Measurements from ENCODE around the gene KPNB1. TPM values are rescaled to one million over a fixed set of nuclear protein-coding genes. Genes with fewer than 3 reads are reported as not detected.

The KPNB1 gene
- total and polyA plus RNA-seq, 2 experiments from 2014 or later: 59.5 to 423 TPM

DNA sequence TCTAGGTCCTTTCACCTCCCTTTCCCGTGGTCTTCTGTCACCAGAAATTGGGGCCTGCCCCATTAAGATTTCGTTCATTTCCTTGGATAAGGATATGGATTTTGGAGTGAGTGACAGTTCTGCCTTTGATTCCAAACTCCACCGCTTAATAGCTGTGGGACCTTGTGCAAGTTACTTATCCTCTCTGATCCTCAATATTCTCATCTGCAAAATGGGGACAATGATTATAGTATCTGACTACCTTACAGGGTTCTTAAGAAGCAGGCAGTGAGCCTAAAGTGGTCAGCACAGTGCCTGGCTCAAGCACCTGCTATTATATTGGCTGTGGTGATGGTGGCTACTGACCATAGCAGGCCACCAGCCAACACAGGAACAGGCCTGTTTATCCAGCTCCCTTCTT, 59.9 kb downstream of the KPNB1 start:
- Histone ChIP-seq H3F3A (ENCODE audit: insufficient read depth) (no peaks in the 10 kb centered on the region), H3K4me1 (ENCODE audit: insufficient read depth) (no peaks in the 10 kb centered on the region), H3K4me3 (no peak overlapping the region), H2AFZ (no peak overlapping the region), H3K36me3 (ENCODE audit: low read depth) (no peaks in the 10 kb centered on the region), H4K20me1 (ENCODE audit: insufficient read depth) (no peaks in the 10 kb centered on the region), H3K27me3 (replicated peaks; ENCODE audit: insufficient read depth) (peaks cover 20% of the 10 kb centered on the region; the same call in 1 of the 2 replicates), H3K9me2 (ENCODE audit: insufficient read depth) (no peaks in the 10 kb centered on the region), H3K4me2 (ENCODE audit: unreplicated experiment) (no peak overlapping the region), H3K9me3 (ENCODE audit: low read depth) (no peaks in the 10 kb centered on the region), H3K27ac (no peak overlapping the region), H3K9ac (no peak overlapping the region), H3K79me2 (ENCODE audit: insufficient read depth) (no peaks in the 10 kb centered on the region)
- DNase-seq: no peak
- 95 to 100% methylated on average over 3 of the region's 3 CpGs for WGBS, 2 experiments (ENCODE audit: low coverage in 1 of 2, low lambda C conversion rate in 2 of 2, missing lambda C conversion rate in 2 of 2)
- TF ChIP-seq EZH2 (IDR thresholded peaks at IDR 0.05; ENCODE audit: insufficient read depth, poor library complexity, severe bottlenecking): no peak
- no peak for TF ChIP-seq EZH2phosphoT487 (IDR thresholded peaks at IDR 0.05; ENCODE audit: insufficient read depth, low read depth)
- in situ Hi-C loops (cut with MboI): no loop called here

DNA sequence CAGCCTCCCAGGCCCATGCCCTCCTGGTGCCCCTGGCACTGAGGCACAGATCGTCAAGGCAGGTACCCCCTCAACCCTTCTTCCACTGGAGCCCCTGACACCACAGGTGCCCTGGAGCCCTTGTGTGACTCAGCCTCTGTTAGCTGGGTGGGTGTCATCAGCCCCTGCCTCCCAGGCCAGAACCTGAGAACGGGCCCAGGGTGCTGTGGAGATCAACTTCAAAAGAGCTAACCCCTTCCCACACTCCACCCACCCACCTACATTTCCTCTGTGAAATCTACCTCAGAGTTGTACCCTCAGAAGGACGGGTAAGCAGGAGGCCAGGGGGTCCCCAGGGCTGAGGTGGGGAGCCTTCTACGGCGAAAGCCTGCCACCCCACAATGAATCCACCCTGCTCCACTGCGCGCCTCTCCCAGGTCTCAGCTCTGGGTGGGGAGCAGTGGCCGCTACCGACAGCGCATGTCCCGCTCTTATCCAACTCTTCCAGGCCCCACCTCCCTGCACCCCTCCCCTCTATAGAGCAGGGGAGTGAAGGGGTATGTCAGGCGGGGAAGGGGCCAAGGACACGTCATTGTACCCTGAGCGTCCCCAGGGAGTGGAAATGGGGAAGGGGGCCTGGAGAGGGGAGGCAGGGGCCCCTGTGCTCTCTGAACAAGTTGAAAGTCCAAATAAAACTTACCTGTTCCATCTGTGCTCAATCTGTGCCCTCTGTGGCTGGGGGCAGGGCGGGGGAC, 61.8 kb downstream of the KPNB1 start:
- Histone ChIP-seq H2AFZ (no peak overlapping the region), H4K20me1 (ENCODE audit: insufficient read depth) (no peaks in the 10 kb centered on the region), H3K4me3 (no peak overlapping the region), H3K9me2 (ENCODE audit: insufficient read depth) (no peaks in the 10 kb centered on the region), H3K4me1 (ENCODE audit: insufficient read depth) (no peaks in the 10 kb centered on the region), H3K36me3 (ENCODE audit: low read depth) (no peaks in the 10 kb centered on the region), H3K27me3 (replicated peaks; ENCODE audit: insufficient read depth) (peaks cover 27% of the 10 kb centered on the region; the same call in 1 of the 2 replicates), H3K9ac (no peak overlapping the region), H3K79me2 (ENCODE audit: insufficient read depth) (no peaks in the 10 kb centered on the region), H3K27ac (no peak overlapping the region), H3K4me2 (ENCODE audit: unreplicated experiment) (no peak overlapping the region), H3K9me3 (ENCODE audit: low read depth) (no peaks in the 10 kb centered on the region), H3F3A (ENCODE audit: insufficient read depth) (no peaks in the 10 kb centered on the region)
- no peak for DNase-seq
- TF ChIP-seq EZH2phosphoT487 (IDR thresholded peaks at IDR 0.05; ENCODE audit: insufficient read depth, low read depth) (no peak), EZH2 (IDR thresholded peaks at IDR 0.05; ENCODE audit: insufficient read depth, poor library complexity, severe bottlenecking) (no peak)
- 89 to 94% methylated on average over 15 of the region's 15 CpGs for WGBS, 2 experiments (ENCODE audit: low coverage in 1 of 2, low lambda C conversion rate in 2 of 2, missing lambda C conversion rate in 2 of 2)
- in situ Hi-C loops (cut with MboI): no loop called here

DNA sequence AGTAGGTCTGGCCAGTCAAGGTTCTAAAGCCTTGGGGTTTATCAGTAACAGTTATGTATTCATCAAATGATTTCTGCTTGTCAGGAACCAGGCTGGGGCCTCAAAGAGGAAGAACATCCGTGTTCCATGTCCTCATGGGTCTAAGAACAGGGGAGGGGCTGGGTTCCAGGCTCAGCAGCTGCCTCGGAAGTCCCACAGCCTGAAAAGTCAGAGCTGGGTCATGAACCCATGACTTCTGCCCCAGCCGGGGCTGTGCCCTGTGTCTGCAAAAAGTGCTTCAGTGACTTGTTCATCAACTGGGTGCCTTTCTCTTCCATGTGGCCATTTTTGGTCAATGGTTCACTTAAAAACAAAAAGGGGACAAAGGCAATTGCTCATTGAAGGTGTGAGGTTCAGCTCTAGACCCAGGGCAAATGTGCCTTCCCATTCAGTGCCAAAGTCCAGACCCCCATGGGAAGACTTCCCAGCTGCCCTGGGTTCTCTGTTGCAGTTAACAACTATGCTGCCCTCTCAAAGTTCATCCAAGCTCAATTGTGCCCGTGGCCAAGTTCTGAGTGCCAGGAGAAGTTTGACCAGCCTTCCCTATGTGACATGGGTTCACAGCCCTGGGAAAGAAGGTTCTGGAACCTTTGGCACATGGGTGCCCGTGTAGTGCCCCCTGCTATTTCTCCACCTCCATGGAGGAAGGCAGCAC, 62.8 kb downstream of the KPNB1 start:
- 37 to 45% methylated on average over 5 of the region's 5 CpGs for WGBS, 2 experiments (ENCODE audit: low coverage in 1 of 2, low lambda C conversion rate in 2 of 2, missing lambda C conversion rate in 2 of 2)
- TF ChIP-seq EZH2 (IDR thresholded peaks at IDR 0.05; ENCODE audit: insufficient read depth, poor library complexity, severe bottlenecking) (no peak), EZH2phosphoT487 (IDR thresholded peaks at IDR 0.05; ENCODE audit: insufficient read depth, low read depth) (no peak)
- Histone ChIP-seq H3K27me3 (replicated peaks; ENCODE audit: insufficient read depth) (peaks cover 27% of the 10 kb centered on the region; the same call in 1 of the 2 replicates), H3K36me3 (ENCODE audit: low read depth) (no peaks in the 10 kb centered on the region), H3F3A (ENCODE audit: insufficient read depth) (no peaks in the 10 kb centered on the region), H2AFZ (no peak overlapping the region), H3K79me2 (ENCODE audit: insufficient read depth) (no peaks in the 10 kb centered on the region), H3K9me3 (ENCODE audit: low read depth) (no peaks in the 10 kb centered on the region), H3K27ac (no peak overlapping the region), H3K4me3 (no peak overlapping the region), H3K9ac (no peak overlapping the region), H3K4me1 (ENCODE audit: insufficient read depth) (no peaks in the 10 kb centered on the region), H3K4me2 (ENCODE audit: unreplicated experiment) (no peak overlapping the region), H3K9me2 (ENCODE audit: insufficient read depth) (no peaks in the 10 kb centered on the region), H4K20me1 (ENCODE audit: insufficient read depth) (no peaks in the 10 kb centered on the region)
- in situ Hi-C loops (cut with MboI): no loop called here
- DNase-seq: no peak

DNA sequence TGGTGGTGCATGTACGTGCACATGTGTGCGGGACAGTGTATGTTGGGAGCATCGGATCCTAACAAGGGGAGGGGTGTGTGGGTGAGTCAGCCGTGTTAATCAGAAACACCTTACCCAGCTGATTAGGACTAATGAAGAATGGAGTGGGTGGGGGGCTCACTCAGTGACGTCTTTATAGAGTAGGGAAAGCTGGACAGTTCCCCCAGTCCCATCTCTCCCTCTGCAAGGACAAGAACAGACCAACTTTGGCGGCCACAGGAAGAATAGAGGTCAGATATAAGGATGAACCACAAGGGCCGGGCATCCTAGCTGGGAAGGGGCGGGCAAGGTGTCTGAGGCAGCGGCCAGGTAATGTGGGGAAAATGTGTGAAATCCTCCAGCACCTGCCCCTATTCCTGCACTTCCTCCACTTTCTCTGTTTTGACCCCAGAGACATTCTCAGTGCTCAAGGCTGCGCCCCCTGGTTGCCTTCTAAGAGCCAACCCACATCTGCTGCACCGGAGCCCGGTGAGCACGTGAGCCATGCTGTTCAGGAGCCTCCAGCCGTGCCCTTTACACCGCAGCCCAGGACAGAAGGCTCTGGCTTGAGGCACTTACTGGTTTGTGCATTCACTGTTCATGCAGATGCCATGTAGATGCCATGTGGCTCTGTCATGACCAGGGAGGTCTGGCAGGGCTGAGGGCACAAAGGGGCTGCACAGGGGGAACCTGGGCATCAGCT, 64.4 kb downstream of the KPNB1 start:
- no peaks in the 10 kb centered on the region for H3K36me3 ChIP-seq (ENCODE audit: low read depth)
- H3K79me2 ChIP-seq (ENCODE audit: insufficient read depth): no peaks in the 10 kb centered on the region
- no peak overlapping the region for H3K4me3 ChIP-seq
- in situ Hi-C loops (cut with MboI): no loop called here
- H3K9me3 ChIP-seq (ENCODE audit: low read depth): no peaks in the 10 kb centered on the region
- H2AFZ ChIP-seq: no peak overlapping the region
- H3K9me2 ChIP-seq (ENCODE audit: insufficient read depth): no peaks in the 10 kb centered on the region
- H3F3A ChIP-seq (ENCODE audit: insufficient read depth): no peaks in the 10 kb centered on the region
- H3K27ac ChIP-seq: no peak overlapping the region
- TF ChIP-seq EZH2phosphoT487 (IDR thresholded peaks at IDR 0.05; ENCODE audit: insufficient read depth, low read depth) (no peak), EZH2 (IDR thresholded peaks at IDR 0.05; ENCODE audit: insufficient read depth, poor library complexity, severe bottlenecking) (no peak)
- DNase-seq: no peak
- H3K27me3 ChIP-seq (replicated peaks; ENCODE audit: insufficient read depth): peaks cover 39% of the 10 kb centered on the region
- no peaks in the 10 kb centered on the region for H4K20me1 ChIP-seq (ENCODE audit: insufficient read depth)
- H3K4me1 ChIP-seq (ENCODE audit: insufficient read depth): peaks cover 5% of the 10 kb centered on the region
- WGBS, 2 experiments (ENCODE audit: low coverage in 1 of 2, low lambda C conversion rate in 2 of 2, missing lambda C conversion rate in 2 of 2): 18 to 19% methylated on average over 15 of the region's 15 CpGs
- no peak overlapping the region for H3K4me2 ChIP-seq (ENCODE audit: unreplicated experiment)
- H3K9ac ChIP-seq: no peak overlapping the region
